GM19239 (cell line): ENCODE measurements around the gene MNX1.

Source experiments
- DNase-seq: peaks from one replicate; pipeline ENCODE4 v3.0.0; 2011; ENCODE audit warnings: low spot score; ENCODE audit not compliant: insufficient read length
- FAIRE-seq: peaks from 2 replicates; lab custom pipeline; 2011; peaks lifted over from hg19 to GRCh38; lab: Jason Lieb, UNC

The MNX1 gene

GRCh38 chr7:157033483-157034473 lies 23.3 kb upstream of the MNX1 start:
- DNase-seq (no peak), FAIRE-seq (no peak)

DNA sequence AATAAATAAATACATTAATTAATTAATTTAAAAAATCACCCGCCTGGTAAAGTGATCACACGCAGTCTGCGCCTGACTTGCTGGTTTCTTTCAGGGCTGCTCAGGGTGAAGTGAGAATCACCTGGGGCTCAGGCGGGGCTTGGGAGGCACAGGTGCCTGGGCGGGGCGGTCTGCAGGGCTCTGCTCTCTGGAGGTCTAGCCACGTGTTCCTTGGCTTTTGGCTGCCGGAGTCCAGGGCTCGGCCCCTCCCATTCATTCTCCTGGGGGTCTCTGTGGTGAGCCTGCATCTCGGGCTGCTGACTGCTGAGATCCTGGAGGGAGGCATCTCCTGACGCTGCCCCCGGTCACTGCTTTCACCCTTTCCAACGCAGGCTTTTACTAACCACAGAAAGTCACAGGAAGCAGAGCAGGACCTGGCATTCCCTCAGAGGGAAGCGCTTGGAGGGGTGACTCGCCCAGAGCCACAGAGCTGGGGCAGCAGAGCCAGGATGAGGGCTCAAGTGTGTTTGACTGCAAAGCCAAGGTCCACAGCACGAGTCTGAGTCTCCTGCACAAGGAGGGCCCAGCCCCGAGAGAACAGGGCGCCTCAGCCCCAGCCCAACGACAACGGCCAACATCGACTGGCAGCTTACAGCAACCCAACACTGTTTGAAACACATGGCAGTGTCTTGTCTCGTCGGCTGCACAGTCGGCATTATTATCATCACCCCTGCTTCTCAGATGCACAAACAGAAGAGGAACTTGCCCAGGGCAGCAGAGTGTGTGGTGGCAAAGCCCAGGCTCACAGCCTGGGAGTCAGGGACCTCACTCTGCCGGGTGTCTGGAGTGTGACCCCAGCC lies 22.4 kb upstream of the MNX1 start:
- FAIRE-seq (no peak), DNase-seq (no peak)

GRCh38 chr7:157032128-157032527 lies 21.7 kb upstream of the MNX1 start:
- DNase-seq (no peak), FAIRE-seq (no peak)

GRCh38 chr7:157028199-157028903 lies 17.9 kb upstream of the MNX1 start:
- no peak for DNase-seq
- FAIRE-seq: no peak

- DNase-seq (no peak), FAIRE-seq (no peak)
Observed at GRCh38 chr7:157027568-157028198, 17.2 kb upstream of the MNX1 start.

- FAIRE-seq: no peak
- DNase-seq: no peak
Observed at GRCh38 chr7:157024716-157025115, 14.3 kb upstream of the MNX1 start.

DNA sequence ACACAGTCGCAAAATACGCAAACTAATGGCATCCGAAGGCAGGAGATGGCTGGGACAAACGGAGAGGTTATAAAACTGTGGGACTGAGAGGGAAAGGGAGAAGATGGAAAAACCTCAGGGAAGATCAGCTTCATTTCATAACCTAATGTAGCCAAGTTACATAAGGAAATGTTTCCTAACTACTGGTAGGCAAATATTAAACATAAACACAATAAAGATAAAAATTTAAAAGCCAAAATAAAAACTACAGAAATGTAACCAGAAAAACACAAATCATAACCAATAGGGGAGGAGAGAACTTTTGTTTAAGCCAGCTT lies 13.1 kb upstream of the MNX1 start:
- no peak for DNase-seq
- FAIRE-seq: no peak

GRCh38 chr7:157022681-157023588 lies 12.5 kb upstream of the MNX1 start:
- FAIRE-seq (peak; percentile 40), DNase-seq (no peak)

DNA sequence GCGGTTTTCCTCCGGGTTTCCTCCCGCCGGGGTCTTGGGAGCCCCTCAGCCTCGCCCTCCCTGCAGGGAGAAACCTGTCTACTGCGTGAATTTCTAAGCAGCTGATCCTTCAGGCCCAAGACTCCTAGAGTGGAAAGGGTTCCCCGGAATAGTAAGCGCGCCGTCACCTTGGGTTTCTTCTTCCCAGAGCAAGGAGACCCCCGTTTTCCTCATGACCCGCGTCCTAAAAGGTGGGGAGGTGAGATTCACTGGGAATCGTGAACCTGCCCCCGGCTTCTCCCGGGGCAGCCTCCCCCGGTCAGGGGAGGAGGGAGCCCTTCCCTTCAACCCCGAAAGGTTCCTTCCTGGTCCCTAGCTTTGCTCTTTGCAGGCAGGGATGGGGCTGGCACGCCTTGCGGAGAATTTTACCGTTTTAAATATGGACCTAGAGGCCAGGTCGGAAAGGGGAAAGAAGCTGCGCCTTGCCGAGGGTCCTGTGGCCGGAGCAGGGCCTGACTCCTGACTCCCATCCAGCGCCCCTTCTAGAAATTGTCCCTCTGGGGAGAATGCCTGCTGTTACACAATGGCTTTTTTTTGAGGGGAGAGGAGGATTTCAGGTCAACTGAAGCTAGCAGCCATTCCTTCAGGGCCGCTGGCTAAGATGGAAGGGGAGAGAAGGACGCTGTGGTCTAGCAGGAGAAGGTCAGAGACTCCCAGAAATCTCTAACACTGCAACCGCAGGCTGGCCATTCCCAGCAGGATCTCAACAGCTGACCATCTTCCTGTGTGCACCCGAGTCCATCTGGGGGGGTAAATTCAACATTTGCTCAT lies 11.6 kb upstream of the MNX1 start:
- DNase-seq (no peak), FAIRE-seq (no peak)

DNA sequence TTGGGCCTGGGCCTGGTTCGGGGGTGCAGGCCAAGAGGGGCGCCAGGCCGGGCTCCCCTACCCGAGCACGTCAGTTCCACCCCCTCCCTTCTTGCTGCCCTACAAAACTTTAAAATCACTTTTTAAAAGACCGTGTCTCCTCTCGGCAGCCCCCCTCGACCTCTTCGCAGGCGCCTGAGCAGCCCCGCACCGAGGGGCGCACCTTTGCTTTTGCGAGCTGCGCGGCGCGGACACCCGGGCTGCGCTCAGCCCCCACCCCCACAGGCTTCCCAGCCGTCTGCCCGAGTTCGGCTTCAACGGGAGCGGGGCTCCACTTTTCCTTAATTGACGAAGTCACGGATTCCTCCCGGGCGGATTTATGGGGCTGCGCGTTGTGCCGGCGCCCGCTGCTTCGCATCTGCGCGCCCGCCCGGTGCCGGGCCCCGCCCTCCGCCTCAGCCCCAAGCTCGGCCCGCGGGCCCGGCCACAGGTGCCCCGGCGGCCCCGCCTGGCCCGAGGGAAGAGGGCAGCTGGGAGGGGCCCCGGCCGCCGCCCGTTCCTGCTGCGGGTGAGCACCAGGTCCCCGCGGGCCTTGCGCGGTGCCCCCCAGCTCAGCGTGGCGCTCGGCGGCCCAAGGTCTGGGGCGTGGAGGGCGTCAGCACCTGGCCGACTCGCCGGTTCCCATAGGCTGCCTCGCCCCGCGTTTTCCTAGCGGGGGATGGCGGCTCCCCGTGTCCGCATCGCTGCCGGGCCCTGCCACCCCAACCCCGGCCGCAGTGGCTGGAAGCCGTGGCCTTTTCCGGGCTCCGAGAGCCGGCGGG lies 10.8 kb upstream of the MNX1 start:
- DNase-seq (no peak), FAIRE-seq (no peak)

DNA sequence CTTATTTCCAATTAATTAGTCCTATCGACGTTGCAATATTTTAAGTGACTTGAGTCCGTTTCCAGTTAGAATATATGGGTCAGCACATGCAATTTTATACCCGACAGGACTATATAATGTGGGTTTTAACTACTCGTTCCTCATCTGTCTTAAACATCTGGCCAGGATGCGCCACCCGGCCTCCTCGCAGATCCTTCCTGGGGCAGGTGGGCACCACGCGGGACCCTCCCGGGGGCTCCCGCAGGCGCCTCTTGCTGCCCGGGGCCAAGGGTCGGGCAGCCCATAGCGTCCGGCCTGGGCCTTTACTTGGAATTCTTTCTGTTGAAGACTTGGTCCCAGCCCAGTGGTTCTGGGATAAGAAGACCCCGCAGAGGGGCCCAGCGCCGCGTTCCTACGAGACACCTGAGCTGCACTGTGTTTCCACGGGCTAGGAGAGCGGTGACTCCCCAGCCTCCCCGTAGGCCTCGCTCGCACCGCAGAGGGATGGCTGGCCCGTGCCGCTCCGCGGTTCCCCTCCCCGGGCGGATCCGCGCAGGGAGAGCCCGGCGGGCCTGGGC lies 10.1 kb upstream of the MNX1 start:
- DNase-seq: no peak
- FAIRE-seq: no peak

DNA sequence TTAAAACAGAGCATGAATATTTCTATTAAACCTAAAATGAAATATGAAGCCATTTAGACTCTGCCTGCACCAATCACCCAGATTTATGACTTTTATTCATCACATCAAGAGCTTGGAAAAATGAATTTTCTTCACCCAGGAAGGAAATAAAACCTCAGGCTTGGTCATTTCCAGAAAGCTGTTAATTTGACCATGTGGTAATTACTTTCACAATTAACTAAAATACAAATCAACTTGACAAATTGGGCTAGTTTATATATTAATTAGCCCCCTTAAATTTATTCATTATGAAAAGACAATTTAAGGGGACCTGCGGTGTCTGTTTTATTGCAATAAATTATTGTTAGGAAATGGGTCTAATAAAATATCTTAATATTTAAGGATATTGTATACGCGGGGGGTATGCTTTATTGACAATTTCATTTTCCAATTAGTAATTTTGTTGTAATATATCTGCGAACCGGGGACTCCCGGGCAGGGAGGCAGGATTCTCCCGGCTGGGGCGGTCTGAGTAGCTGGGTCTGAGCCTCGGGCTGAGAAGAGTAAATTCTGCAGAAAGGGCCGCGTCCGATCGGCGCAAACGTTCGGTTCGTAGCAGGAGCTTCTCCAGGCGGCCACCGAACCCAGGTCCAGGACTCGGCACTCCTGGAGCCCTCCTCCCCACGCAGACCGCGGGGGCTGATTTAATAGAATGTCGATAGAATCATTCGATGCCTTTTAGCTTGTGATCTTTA lies 9.4 kb upstream of the MNX1 start:
- FAIRE-seq (no peak), DNase-seq (no peak)

- DNase-seq: no peak
- FAIRE-seq: no peak
Observed at GRCh38 chr7:157018997-157019608, 8.6 kb upstream of the MNX1 start.

DNA sequence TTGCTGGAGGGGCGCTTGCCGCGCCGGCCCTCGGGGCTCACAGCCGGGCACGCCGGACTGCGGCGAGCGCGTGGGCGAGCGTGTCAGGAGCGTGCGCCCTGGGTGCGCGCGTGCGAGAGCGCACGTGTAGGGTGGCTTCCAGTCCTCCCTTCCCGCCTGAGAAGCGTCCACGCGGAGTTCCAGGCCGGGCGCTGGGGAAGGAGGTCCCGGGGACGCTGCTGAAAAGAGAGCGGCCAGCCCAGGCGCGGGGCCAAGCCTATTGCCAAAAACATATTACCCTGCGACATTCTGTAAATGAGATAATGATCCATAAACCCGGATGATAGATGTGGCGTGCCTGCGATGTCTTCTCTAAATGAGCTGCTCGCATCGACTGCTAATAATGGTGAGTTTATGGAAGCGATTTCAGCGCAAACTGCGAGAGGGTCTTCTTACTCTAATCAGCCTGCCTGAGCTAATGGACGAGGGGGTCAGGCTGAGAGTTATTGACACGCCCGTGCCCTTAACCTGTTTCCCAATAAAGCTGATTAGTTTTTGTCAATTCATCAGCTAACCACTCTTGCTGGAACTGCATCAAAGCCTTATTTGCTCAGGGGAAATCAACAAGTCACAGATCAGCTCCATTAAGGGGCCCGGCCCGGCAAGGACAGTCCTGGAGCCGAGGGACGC lies 8.0 kb upstream of the MNX1 start:
- DNase-seq (no peak), FAIRE-seq (no peak)

DNA sequence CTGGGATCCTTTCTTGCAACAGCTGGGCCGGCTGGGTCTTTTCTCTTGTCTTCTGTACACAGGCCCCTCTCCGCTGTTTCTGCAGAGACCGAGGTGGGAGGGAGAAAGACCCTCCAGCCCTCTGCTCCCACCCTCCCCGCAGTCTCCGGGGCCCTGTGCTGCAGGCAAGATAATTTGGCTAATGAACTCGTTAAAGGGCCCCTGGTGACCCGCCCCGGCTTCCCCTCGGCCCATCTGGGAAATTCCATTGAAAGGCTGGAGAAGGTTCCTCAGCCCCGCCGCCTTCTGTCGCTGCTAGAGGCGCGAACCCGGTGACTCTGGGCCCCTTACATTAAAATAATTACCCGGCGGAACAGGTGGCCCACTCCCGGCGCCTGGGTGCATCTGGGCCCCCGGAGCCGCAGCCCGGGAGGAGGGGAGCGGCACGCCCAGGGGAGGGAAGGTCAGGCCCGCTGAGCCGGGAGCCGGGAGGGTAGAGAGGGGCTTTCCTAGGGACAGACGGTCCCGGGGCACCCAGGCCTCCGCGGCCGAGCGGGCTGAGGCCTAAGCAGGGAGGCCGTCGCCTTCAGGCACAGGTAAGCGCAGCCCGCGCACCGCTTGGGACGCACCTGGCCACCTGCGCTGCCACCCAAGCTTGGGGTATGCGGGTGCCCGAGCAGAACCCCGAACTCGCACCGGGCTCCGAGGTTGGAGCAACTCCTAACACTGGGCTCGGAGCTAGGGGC lies 7.3 kb upstream of the MNX1 start:
- FAIRE-seq: peak; percentile 48
- DNase-seq: no peak
